Motor neuron (in vitro differentiated cells): ENCODE measurements around the gene EIF1AD. TPM values are rescaled to one million over a fixed set of nuclear protein-coding genes. Genes with fewer than 3 reads are reported as not detected.

ENCODE experiments used
- ATAC-seq, 8 experiments: fragments of 200-7000 bp; cut with Tn5 transposase; replicated peaks in 6 of 8; 2 replicates each; pipeline ENCODE4 v1.8.0; 2021; ENCODE audit warnings: mild to moderate bottlenecking in 8 of 8, moderate library complexity in 8 of 8
- H3K27ac ChIP-seq, 2 donors: fragments of 250-450 bp; sonication (Bioruptor Pico); 2 replicates each; pipeline ENCODE4 v1.9.0; 2021; ENCODE audit warnings: antibody characterized with exemption in 2 of 2, mild to moderate bottlenecking in 2 of 2, moderate library complexity in 1 of 2
- H3K4me1 ChIP-seq, 2 donors: fragments of 250-450 bp; sonication (Bioruptor Pico); replicated peaks in 1 of 2; 2 replicates each; pipeline ENCODE4 v1.6.1; 2021; ENCODE audit warnings: antibody characterized with exemption in 2 of 2, mild to moderate bottlenecking in 2 of 2, moderate library complexity in 1 of 2
- H3K4me3 ChIP-seq, 5 donors: fragments of 250-450 bp; sonication (Bioruptor Pico); 2 replicates each; pipeline ENCODE4 v1.9.0; 2021; ENCODE audit warnings: antibody characterized with exemption in 5 of 5, mild to moderate bottlenecking in 5 of 5, moderate library complexity in 4 of 5
- WGBS, 10 experiments: fragments of 450-650 bp; shearing (Covaris generic); methylation state at CpG; one replicate each; pipeline ENCODE4 v1.0.0; 2022; 5-methylcytosine and 5-hydroxymethylcytosine counted together
- in situ Hi-C, 9 experiments: fragments of 400-800 bp; cut with MboI; loops; one replicate each; pipeline ENCODE4 v1.15.0; 2021; ENCODE audit warnings: low sequenced_read_pairs in 9 of 9, low pct_unique_long_range_greater_than_20kb in 2 of 9; ENCODE audit not compliant: unreplicated experiment in 9 of 9
- total RNA-seq, 8 experiments: library from RNA; unstranded; fragments of 300-600 nt; gene quantifications; 2 replicates each; pipeline versions ENCODE4 v1.2.3 to v1.2.4, GENCODE V29; 2022

EIF1AD gene
- total RNA-seq, 8 experiments from 2014 or later = 28.6 to 36.9 (median 32.0) TPM

- Histone ChIP-seq H3K27ac (no peak overlapping the region), H3K4me1 (no peaks in the 10 kb centered on the region), H3K4me3 (no peak overlapping the region)
- peak in 2 of 8 experiments; percentile 11 to 12 for ATAC-seq
- 69 to 92% (median 79%) methylated on average over 2 to 16 of the region's 22 CpGs for WGBS, 10 experiments
- in situ Hi-C loops = loop anchor here in 5 of 9 experiments (10.0 to 25.0 kb wide), 3 partner anchors 96 to 271 kb away; partner anchors contain the start of genes KAT5 (in 3 of the 5), RNASEH2C (in 3 of the 5), FIBP (in 2 of the 5) and CCDC85B (in 1 of the 5)
These were observed 19.0 kb downstream of the EIF1AD start for GRCh38 chr11:65982824-65983588.

DNA sequence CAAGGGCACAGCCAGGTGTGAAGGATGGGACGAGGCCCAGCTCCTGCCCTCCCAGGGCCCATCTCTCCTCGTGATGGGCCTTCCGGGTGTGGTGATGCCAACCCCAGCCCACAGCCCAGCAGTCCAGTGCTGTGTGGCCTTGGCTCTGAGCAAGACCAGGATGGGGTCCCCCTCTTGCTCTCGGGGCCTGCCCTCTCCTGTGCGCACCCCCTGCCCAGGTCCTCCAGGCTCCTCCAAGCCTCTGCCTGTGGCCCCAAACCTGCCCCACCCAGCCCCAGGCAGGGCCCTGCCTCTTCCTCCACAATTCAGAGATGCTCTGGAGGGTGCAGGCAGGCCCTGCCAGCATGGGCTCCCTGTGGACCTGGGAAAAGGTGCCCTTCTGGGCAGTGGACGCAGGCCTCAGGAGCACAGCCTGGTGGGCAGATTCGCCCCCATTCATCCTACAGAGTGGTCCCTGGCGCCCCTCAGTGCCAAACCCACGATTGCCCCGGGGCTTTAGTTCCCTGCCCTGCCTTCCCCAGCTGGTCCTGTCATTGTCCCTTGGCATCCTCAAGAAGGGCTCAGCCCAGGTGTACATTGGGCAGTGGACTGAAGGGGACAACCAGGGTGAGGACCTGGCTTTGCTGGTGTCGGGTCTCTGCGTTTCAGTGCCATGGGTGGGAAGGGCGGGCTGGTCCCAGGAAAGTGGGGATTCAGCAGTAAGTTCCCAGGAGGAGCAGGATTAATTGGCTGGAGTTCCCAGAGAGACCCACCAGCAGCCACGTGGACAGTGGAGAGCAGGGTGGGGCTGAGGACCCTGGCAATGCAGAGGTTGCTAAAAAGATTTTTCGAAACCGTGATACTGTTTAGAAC lies 19.8 kb downstream of the EIF1AD start:
- no peaks in the 10 kb centered on the region for H3K4me1 ChIP-seq
- H3K27ac ChIP-seq = no peak overlapping the region
- no peak overlapping the region for H3K4me3 ChIP-seq
- WGBS, 10 experiments = 52 to 100% (median 78%) methylated on average over 1 to 8 of the region's 16 CpGs; no CpG with 5 or more reads in 3 of the 10 experiments
- in situ Hi-C loops = loop anchor here in 5 of 9 experiments (10.0 to 25.0 kb wide), 3 partner anchors 95 to 270 kb away; partner anchors contain the start of genes KAT5 (in 3 of the 5), RNASEH2C (in 3 of the 5), FIBP (in 2 of the 5) and CCDC85B (in 1 of the 5)
- ATAC-seq = peak in 6 of 8 experiments; percentile 6 to 32 (median 22)

DNA sequence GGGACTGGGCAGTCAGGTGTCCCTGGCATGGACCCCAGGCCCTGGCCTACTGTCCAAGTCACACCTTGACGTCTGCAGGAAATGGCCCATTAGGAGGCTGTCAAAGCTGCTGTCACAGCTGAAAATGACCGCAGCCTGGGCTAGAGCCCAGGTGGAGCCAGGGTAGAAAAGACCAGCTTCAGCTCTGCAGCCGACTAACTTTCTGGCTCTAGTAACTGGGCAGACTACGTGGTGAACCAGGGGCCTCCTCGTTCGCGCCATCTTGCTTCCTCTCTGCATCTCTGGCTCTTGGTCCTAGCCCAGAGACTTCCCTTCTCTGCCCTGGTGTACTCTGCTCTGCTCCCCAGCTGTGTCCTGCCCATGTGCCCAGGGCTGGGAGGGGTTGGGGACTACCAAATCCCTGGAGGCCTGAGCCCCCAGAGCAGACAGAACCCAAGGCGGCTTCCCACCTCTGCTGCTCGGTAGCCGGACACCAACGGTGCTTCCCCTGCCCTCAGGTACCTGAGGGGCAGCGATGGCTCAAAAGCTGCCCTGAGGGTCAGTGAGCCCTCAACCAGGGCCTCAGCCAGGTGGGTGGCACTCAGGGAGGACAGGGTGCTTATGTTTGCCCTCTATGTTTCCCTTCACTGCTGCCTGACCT lies 20.7 kb downstream of the EIF1AD start:
- H3K4me3 ChIP-seq = no peak overlapping the region
- ATAC-seq = peak in 4 of 8 experiments; percentile 4 to 17 (median 12)
- no peak overlapping the region for H3K27ac ChIP-seq
- in situ Hi-C loops = loop anchor here in 5 of 9 experiments (10.0 to 25.0 kb wide), 3 partner anchors 94 to 269 kb away; partner anchors contain the start of genes KAT5 (in 3 of the 5), RNASEH2C (in 3 of the 5), FIBP (in 2 of the 5) and CCDC85B (in 1 of the 5)
- H3K4me1 ChIP-seq = no peaks in the 10 kb centered on the region
- 70 to 100% (median 86%) methylated on average over 2 to 5 of the region's 12 CpGs; no CpG with 5 or more reads in 6 of the 10 experiments for WGBS, 10 experiments

GRCh38 chr11:65979261-65979759 lies 22.6 kb downstream of the EIF1AD start:
- 80 to 100% (median 86%) methylated on average over 1 to 5 of the region's 10 CpGs; no CpG with 5 or more reads in 5 of the 10 experiments for WGBS, 10 experiments
- peak in 2 of 8 experiments; percentile 7 to 10 for ATAC-seq
- no peak overlapping the region for H3K27ac ChIP-seq
- no peaks in the 10 kb centered on the region for H3K4me1 ChIP-seq
- no peak overlapping the region for H3K4me3 ChIP-seq
- in situ Hi-C loops = loop anchor here in 4 of 9 experiments (25.0 kb wide), 2 partner anchors 92 to 267 kb away; partner anchors contain the start of genes KAT5 (in 3 of the 4), RNASEH2C (in 3 of the 4), CCDC85B (in 1 of the 4) and CTSW (in 1 of the 4)

DNA sequence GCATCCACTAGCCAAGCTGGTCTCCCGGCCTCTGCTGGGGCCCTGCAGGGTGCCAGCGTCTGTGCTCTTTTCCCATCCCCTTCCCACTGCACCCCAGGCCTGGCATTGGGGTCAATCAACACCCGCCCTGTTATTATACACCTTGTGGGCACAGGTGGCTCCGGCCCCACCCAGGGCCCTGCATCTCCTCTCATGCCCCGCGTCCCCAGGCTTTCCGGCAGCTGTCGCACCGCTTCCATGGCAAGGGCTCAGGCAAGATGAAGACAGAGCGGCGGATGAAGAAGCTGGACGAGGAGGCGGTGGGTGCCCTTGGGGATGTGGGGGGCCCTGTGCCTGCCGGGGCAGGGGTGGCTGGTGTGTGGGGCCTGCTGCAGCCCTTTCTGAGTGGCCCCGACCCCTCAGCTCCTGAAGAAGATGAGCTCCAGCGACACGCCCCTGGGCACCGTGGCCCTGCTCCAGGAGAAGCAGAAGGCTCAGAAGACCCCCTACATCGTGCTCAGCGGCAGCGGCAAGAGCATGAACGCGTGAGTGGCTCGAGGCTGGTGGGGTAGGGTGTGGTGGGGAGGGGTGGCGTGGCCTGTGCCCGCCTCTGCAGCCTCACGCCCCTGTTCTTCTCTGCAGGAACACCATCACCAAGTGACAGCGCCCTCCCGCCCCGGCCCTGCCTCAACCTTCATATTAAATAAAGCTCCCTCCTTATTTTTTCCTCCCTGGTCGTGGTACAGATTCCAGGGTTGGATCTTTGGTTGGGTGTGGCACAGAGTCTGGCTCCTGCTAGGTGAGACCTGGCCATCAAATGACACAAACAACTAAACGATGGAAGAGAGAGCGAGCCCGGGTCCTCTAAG lies 23.3 kb downstream of the EIF1AD start:
- WGBS, 10 experiments = 60 to 100% (median 93%) methylated on average over 1 to 4 of the region's 34 CpGs; no CpG with 5 or more reads in 4 of the 10 experiments
- Histone ChIP-seq H3K27ac (no peak overlapping the region), H3K4me1 (no peaks in the 10 kb centered on the region), H3K4me3 (no peak overlapping the region)
- ATAC-seq = no peak
- in situ Hi-C loops = loop anchor here in 4 of 9 experiments (25.0 kb wide), 2 partner anchors 91 to 266 kb away; partner anchors contain the start of genes KAT5 (in 3 of the 4), RNASEH2C (in 3 of the 4), CCDC85B (in 1 of the 4) and CTSW (in 1 of the 4)

DNA sequence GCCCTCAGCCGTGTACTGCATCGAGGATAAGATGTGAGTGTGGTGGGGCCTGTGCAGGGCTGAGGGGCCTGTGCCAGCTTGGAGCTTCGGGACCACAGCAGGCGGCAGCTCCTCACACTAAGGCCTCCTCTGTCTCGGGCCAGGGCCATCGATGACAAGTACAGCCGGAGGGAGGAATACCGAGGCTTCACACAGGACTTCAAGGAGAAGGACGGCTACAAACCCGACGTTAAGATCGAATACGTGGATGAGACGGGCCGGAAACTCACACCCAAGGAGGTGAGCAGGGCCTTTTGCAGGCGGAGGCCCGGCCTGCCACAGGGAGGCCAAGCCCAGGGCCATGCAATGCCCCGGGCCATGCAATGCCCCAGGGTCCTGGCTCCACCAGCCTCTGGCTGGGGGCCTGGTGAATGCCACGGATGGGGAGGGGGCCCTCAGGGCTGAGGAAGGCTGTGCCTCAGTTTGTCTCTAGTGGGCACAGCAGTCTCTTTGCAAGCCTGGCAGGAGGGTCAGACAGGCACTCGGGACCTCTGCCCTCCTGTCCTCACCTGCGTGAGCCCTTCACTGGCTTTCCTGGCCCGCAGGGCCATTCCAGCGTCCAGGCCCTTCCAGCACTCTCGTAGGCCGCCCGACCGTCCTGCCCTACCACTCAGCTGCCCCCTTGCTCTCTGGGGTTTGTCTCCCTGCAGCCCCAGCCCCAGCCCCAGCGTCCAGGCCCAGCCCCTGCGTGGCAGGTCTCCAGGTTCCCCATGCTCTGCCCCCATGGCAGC lies 24.2 kb downstream of the EIF1AD start:
- H3K4me3 ChIP-seq = no peak overlapping the region
- in situ Hi-C loops = loop anchor here in 4 of 9 experiments (25.0 kb wide), 2 partner anchors 91 to 266 kb away; partner anchors contain the start of genes KAT5 (in 3 of the 4), RNASEH2C (in 3 of the 4), CCDC85B (in 1 of the 4) and CTSW (in 1 of the 4)
- peak in 2 of 8 experiments; percentile 6 to 14 for ATAC-seq
- H3K4me1 ChIP-seq = no peaks in the 10 kb centered on the region
- WGBS, 10 experiments = 87 to 100% (median 97%) methylated on average over 1 to 6 of the region's 29 CpGs; no CpG with 5 or more reads in 6 of the 10 experiments
- H3K27ac ChIP-seq = no peak overlapping the region

- no peak overlapping the region for H3K4me3 ChIP-seq
- in situ Hi-C loops = loop anchor here in 4 of 9 experiments (25.0 kb wide), 2 partner anchors 89 to 264 kb away; partner anchors contain the start of genes KAT5 (in 3 of the 4), RNASEH2C (in 3 of the 4), CCDC85B (in 1 of the 4) and CTSW (in 1 of the 4)
- H3K27ac ChIP-seq = no peak overlapping the region
- no peaks in the 10 kb centered on the region for H3K4me1 ChIP-seq
- 50 to 100% (median 92%) methylated on average over 1 to 13 of the region's 43 CpGs; no CpG with 5 or more reads in 3 of the 10 experiments for WGBS, 10 experiments
- ATAC-seq = no peak
These were observed 25.5 kb downstream of the EIF1AD start for GRCh38 chr11:65976216-65977176.

DNA sequence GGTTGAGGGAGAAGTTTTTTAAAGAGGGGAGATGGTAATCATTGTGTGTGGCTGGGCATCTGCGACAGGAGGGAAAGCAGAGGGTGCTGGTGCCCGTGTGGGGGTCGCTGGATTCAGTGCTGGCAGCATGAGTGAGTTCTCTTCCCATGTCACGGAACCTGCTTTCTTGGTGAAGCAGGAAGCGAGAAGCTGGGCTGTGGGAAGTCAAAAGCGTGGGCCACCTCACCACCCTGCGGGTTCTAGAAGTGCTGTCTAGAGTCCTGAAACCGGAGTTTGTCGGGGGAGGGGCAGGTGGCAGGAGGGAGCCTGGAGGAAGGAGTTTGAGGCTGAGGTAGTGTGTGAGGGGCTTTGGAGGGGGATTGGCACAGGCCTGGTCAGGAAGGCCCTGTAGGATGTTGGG lies 26.2 kb downstream of the EIF1AD start:
- Histone ChIP-seq H3K27ac (no peak overlapping the region), H3K4me1 (no peaks in the 10 kb centered on the region), H3K4me3 (no peak overlapping the region)
- 80 to 100% (median 100%) methylated on average over 1 to 7 of the region's 9 CpGs; no CpG with 5 or more reads in 5 of the 10 experiments for WGBS, 10 experiments
- no peak for ATAC-seq
- in situ Hi-C loops = loop anchor here in 4 of 9 experiments (25.0 kb wide), 2 partner anchors 88 to 263 kb away; partner anchors contain the start of genes KAT5 (in 3 of the 4), RNASEH2C (in 3 of the 4), CCDC85B (in 1 of the 4) and CTSW (in 1 of the 4)

- H3K4me3 ChIP-seq = no peak overlapping the region
- H3K4me1 ChIP-seq = no peaks in the 10 kb centered on the region
- WGBS, 10 experiments = 0 to 100% (median 84%) methylated on average over 1 to 9 of the region's 13 CpGs; no CpG with 5 or more reads in 2 of the 10 experiments
- in situ Hi-C loops = no loop called here
- no peak overlapping the region for H3K27ac ChIP-seq
- peak in 6 of 8 experiments; percentile 20 to 98 (median 58) for ATAC-seq
These were observed 28.4 kb downstream of the EIF1AD start for GRCh38 chr11:65973439-65974110.
